HepG2 (cell line): Measurements from ENCODE around the gene LSM10. TPM values are rescaled to one million over a fixed set of nuclear protein-coding genes. Genes with fewer than 3 reads are reported as not detected.

Experiments used
- ATAC-seq: fragments of 200-7000 bp; cut with Tn5 transposase; 3 replicates; pipeline ENCODE4 v1.9.1; 2020; ENCODE audit warnings: mild to moderate bottlenecking, moderate library complexity
- BruUV-seq: library from RNA; stranded (reverse); fragments of 400-500 nt; replicated peaks from 2 replicates; lab custom pipeline; 2021; lab: Mats Ljungman, UMichigan
- CTCF ChIA-PET: fragments of 300-600 bp; formaldehyde crosslinking; extraction: SDS; loops from one replicate; lab custom pipeline; 2021; ENCODE audit warnings: low total read pairs, inconsistent platforms, low intra/inter-chr PET ratio; lab: Yijun Ruan, JAX
- POLR2A ChIA-PET: fragments of 350-600 bp; sonication (Branson Sonifier 250); formaldehyde crosslinking; loops from one replicate; lab custom pipeline; 2020; ENCODE audit warnings: antibody characterized with exemption, inconsistent platforms; lab: Yijun Ruan, JAX
- DNase-seq: peaks from one replicate; pipeline ENCODE4 v3.0.0-alpha.2; 2015; ENCODE audit warnings: low spot score
- FAIRE-seq: peaks from 3 replicates; lab custom pipeline; 2011; peaks lifted over from hg19 to GRCh38; lab: Jason Lieb, UNC
- H2AFZ ChIP-seq: one replicate; pipeline ENCODE4 v1.6.1; 2011; ENCODE audit warnings: low read length, inconsistent platforms
- H3K27ac ChIP-seq: fragments of 300-600 bp; 3 replicates; pipeline ENCODE4 v1.8.0; 2011; ENCODE audit warnings: mixed run types, mild to moderate bottlenecking, mixed read lengths, low read length, inconsistent platforms; ENCODE audit not compliant: insufficient read depth; ENCODE audit errors: extremely low read length
- H3K27me3 ChIP-seq, 2 experiments: fragments of 200-600 bp in 1 of 2; 2 replicates in 1 of 2; 3 replicates in 1 of 2; pipeline versions ENCODE4 v1.6.0 to v1.8.0; 2011; ENCODE audit warnings: low read length in 2 of 2, mild to moderate bottlenecking in 2 of 2, moderate library complexity in 2 of 2, inconsistent platforms in 1 of 2; ENCODE audit not compliant: insufficient read depth in 2 of 2, control insufficient read depth in 1 of 2
- H3K36me3 ChIP-seq, 2 experiments: fragments of 200-600 bp in 1 of 2; replicated peaks in 1 of 2; 2 replicates in 1 of 2; 3 replicates in 1 of 2; pipeline versions ENCODE4 v1.5.1 to v1.8.0; 2011; ENCODE audit warnings: low read length in 2 of 2, inconsistent platforms in 1 of 2; ENCODE audit not compliant: insufficient read depth in 2 of 2, control insufficient read depth in 1 of 2
- H3K4me1 ChIP-seq: 2 replicates; pipeline ENCODE4 v1.5.1; 2012; ENCODE audit warnings: low read length, inconsistent platforms; ENCODE audit not compliant: insufficient read depth
- H3K4me2 ChIP-seq: 2 replicates; pipeline ENCODE4 v1.6.0; 2011; ENCODE audit warnings: low read depth, low read length, inconsistent platforms
- H3K4me3 ChIP-seq, 3 experiments: fragments of 200-600 bp in 1 of 3; sonication (generic), shearing (Covaris generic) in 1 of 3; replicated peaks in 1 of 3; 2 replicates each; pipeline ENCODE4 v1.5.1; 2011 to 2016; ENCODE audit warnings: low read length in 3 of 3, inconsistent platforms in 2 of 3, low read depth in 2 of 3, mild to moderate bottlenecking in 2 of 3, control low read depth in 1 of 3, mixed read lengths in 1 of 3; ENCODE audit not compliant: insufficient read depth in 1 of 3
- H3K79me2 ChIP-seq: one replicate; pipeline ENCODE4 v1.6.1; 2011; ENCODE audit warnings: low read length, inconsistent platforms; ENCODE audit not compliant: insufficient read depth
- H3K9ac ChIP-seq: 2 replicates; pipeline ENCODE4 v1.6.0; 2011; ENCODE audit warnings: mild to moderate bottlenecking, low read depth, low read length, inconsistent platforms; ENCODE audit not compliant: insufficient read depth
- H3K9me3 ChIP-seq: 2 replicates; pipeline ENCODE4 v1.5.1; 2012; ENCODE audit warnings: mild to moderate bottlenecking, low read length
- H4K20me1 ChIP-seq: 2 replicates; pipeline ENCODE4 v1.6.0; 2011; ENCODE audit warnings: inconsistent platforms, mild to moderate bottlenecking, low read length, moderate library complexity; ENCODE audit not compliant: insufficient read depth
- IRF2 ChIP-seq: IDR thresholded peaks from 2 replicates; pipeline ENCODE4 v1.6.1; 2018; ENCODE audit warnings: missing genetic modification reagents, missing compliant biosample characterization
- IRX3 ChIP-seq: sonication (generic); formaldehyde crosslinking; IDR thresholded peaks from 2 replicates; pipeline ENCODE4 v1.8.1; 2023; ENCODE audit warnings: mild to moderate bottlenecking, low read depth, missing genetic modification reagents, borderline replicate concordance
- MZF1 ChIP-seq: sonication (generic); formaldehyde crosslinking; IDR thresholded peaks from 2 replicates; pipeline ENCODE4 v1.8.1; 2023; ENCODE audit warnings: mild to moderate bottlenecking, missing genetic modification reagents, borderline replicate concordance
- SRSF1 ChIP-seq: fragments of 200-400 bp; formaldehyde crosslinking; optimal IDR thresholded peaks from 2 replicates; pipeline ENCODE3; 2017; ENCODE audit warnings: mild to moderate bottlenecking, low read depth, low read length, moderate library complexity
- ZFP62 ChIP-seq: sonication (generic); formaldehyde crosslinking; IDR thresholded peaks from 2 replicates; pipeline ENCODE4 v1.4.0; 2020; ENCODE audit warnings: missing genetic modification reagents
- ZNF230 ChIP-seq: sonication (generic); formaldehyde crosslinking; IDR thresholded peaks from 2 replicates; pipeline ENCODE4 v1.4.0; 2020; ENCODE audit warnings: mild to moderate bottlenecking, missing genetic modification reagents
- WGBS: methylation state at CpG from one replicate; pipeline ENCODE4 v1.1.6; 2017; ENCODE audit warnings: low lambda C conversion rate; 5-methylcytosine and 5-hydroxymethylcytosine counted together
- in situ Hi-C: cut with HindIII; loops from 2 replicates; pipeline ENCODE4 v1.10.0; 2017; ENCODE audit warnings: low pct_unique_long_range_greater_than_20kb; ENCODE audit not compliant: extremely low pct_ligation_motif_present
- intact Hi-C: fragments of 100-400 bp; cut with micrococcal nuclease; formaldehyde crosslinking; loops from one replicate; pipeline ENCODE4 v1.10.0; 2022; ENCODE audit not compliant: unreplicated experiment
- polyA plus RNA-seq, 8 experiments: library from polyadenylated mRNA; depleted of rRNA in 3 of 8; stranded (reverse) in 7 of 8; unstranded in 1 of 8; fragments of >200 nt; fragmentation: Illumina TruSeq in 4 of 8; extraction: Trizol in 4 of 8; gene quantifications; 2 replicates each; pipeline versions ENCODE4 v1.2.1 to v1.2.3, GENCODE V29; 2011 to 2016; ENCODE audit warnings: low read depth in 4 of 8, missing spikeins in 1 of 8, mixed read lengths in 1 of 8; ENCODE audit not compliant: insufficient read depth in 1 of 8
- total RNA-seq, 5 experiments: library from RNA; depleted of rRNA; stranded (reverse); fragments of >200 nt; fragmentation: Illumina TruSeq; extraction: Trizol; gene quantifications; 2 replicates each; pipeline ENCODE4 v1.2.3, GENCODE V29; 2016; ENCODE audit warnings: low read depth in 1 of 5
- TF ChIP-seq, protein P1 (sequence below): sonication (generic); formaldehyde crosslinking; IDR thresholded peaks from 2 replicates; pipeline ENCODE4 v1.8.1; 2022; ENCODE audit warnings: mild to moderate bottlenecking, missing genetic modification reagents

LSM10 gene
- total and polyA plus RNA-seq, 2 of the 13 experiments (the other 11 are each of a cell fraction or from before 2014, with no cell fraction given): 14.0 to 52.0 TPM

DNA sequence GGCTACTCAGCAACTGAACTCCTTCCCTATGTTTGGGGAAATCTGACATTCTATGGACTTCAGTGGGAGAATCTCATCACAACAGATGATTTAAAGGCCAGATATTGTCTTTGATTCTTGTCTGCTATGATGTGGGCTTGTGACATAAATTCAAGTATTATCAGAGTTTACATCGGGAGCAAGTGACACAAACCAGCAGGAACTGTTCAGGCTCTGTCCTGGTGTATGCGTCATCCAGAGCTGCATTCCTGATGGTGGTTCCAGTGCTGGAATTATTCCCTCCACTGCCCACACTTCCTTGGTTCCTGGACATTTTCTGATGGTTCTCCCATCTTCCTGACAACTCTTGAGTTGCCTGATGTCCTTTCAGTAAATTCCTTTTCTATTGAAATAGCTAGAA, 10.8 kb upstream of the LSM10 start (continued):
- TF ChIP-seq, protein P1, sequence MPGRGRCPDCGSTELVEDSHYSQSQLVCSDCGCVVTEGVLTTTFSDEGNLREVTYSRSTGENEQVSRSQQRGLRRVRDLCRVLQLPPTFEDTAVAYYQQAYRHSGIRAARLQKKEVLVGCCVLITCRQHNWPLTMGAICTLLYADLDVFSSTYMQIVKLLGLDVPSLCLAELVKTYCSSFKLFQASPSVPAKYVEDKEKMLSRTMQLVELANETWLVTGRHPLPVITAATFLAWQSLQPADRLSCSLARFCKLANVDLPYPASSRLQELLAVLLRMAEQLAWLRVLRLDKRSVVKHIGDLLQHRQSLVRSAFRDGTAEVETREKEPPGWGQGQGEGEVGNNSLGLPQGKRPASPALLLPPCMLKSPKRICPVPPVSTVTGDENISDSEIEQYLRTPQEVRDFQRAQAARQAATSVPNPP (CRISPR knock-in tag): no peak
- TF ChIP-seq MZF1 (CRISPR knock-in tag): no peak
- no peak for TF ChIP-seq SRSF1
- TF ChIP-seq IRF2 (CRISPR knock-in tag): no peak
- TF ChIP-seq ZFP62: no peak

DNA sequence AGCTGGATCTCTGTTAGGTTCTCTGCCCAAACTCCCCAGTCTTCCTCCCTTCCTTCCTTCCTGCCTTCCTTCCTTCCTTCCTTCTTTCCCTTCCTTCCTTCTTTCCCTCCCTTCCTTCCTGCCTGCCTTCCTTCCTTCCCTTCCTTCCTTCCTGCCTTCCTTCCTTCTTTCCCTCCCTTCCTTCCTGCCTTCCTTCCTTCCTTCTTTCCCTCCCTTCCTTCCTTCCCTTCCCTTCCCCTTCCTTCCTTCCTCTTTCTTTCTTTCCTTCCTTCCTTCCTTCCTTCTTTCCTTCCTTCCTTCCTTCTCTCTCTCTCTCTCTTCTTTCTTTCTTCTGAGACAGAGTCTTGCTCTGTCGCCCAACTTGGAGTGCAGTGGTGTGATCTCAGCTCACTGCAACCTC, 8.7 kb upstream of the LSM10 start:
- ChIA-PET POLR2A (no interaction called here), CTCF (no interaction called here)
- TF ChIP-seq ZNF230 (CRISPR knock-in tag) (no peak), IRX3 (no peak)
- no peak for FAIRE-seq
- Histone ChIP-seq H3K4me1 (peaks cover 11% of the 10 kb centered on the region), H3K4me2 (no peak overlapping the region), H3K9ac (no peak overlapping the region), H3K27me3 (no peaks in the 10 kb centered on the region), H3K36me3 (peaks cover 0 to 5% of the 10 kb centered on the region in 2 experiments; a peak in 1 of 5 replicates), H3K27ac (no peak overlapping the region), H3K79me2 (no peaks in the 10 kb centered on the region), H3K9me3 (no peaks in the 10 kb centered on the region), H3K4me3 (no peak overlapping the region), H2AFZ (no peak overlapping the region), H4K20me1 (no peaks in the 10 kb centered on the region)
- intact Hi-C loops: no loop called here
- 95% methylated on average over 1 of the region's 1 CpG for WGBS
- in situ Hi-C loops: no loop called here
- no peak for ATAC-seq
- DNase-seq: no peak
- BruUV-seq: no TSS peak
